Naive thymus-derived CD4-positive, alpha-beta T cell (primary cell): Measurements from ENCODE around the gene CCDC88C. TPM values are rescaled to one million over a fixed set of nuclear protein-coding genes. Genes with fewer than 3 reads are reported as not detected.

Experiments used
- ATAC-seq: fragments of 150-1000 bp; cut with Tn5 transposase; 2 replicates; pipeline ENCODE4 v1.10.0; 2021; ENCODE audit warnings: mild to moderate bottlenecking, moderate library complexity
- CTCF ChIA-PET: fragments of 350-600 bp; sonication (Branson Sonifier 250); formaldehyde crosslinking; loops from one replicate; lab custom pipeline; 2021; ENCODE audit warnings: antibody characterized with exemption; lab: Charles Lee
- POLR2A ChIA-PET: fragments of 350-600 bp; sonication (Branson Sonifier 250); formaldehyde crosslinking; loops from one replicate; lab custom pipeline; 2021; ENCODE audit warnings: antibody characterized with exemption, inconsistent platforms; lab: Charles Lee
- DNase-seq, 9 donors: peaks; one replicate each; pipeline versions ENCODE4 v3.0.0 to v3.0.0-alpha.2; 2020 to 2022; ENCODE audit warnings: mixed read lengths in 1 of 9
- H3K27ac ChIP-seq: one replicate; pipeline ENCODE4 v1.7.0; 2013; ENCODE audit warnings: mild to moderate bottlenecking, low read depth, low read length, moderate library complexity
- H3K27me3 ChIP-seq, 2 donors: one replicate each; pipeline ENCODE4 v1.7.0; 2013; ENCODE audit warnings: low read length in 2 of 2, mild to moderate bottlenecking in 2 of 2, moderate library complexity in 2 of 2; ENCODE audit not compliant: control insufficient read depth in 2 of 2, insufficient read depth in 2 of 2
- H3K36me3 ChIP-seq, 3 experiments: 1 replicate in 2 of 3; 2 replicates in 1 of 3; pipeline ENCODE4 v1.7.0; 2013; ENCODE audit warnings: low read length in 3 of 3, mild to moderate bottlenecking in 3 of 3, moderate library complexity in 1 of 3; ENCODE audit not compliant: insufficient read depth in 3 of 3, control insufficient read depth in 2 of 3
- H3K4me1 ChIP-seq, 2 donors: one replicate each; pipeline ENCODE4 v1.7.0; 2013; ENCODE audit warnings: low read length in 2 of 2, mild to moderate bottlenecking in 2 of 2, moderate library complexity in 1 of 2; ENCODE audit not compliant: control insufficient read depth in 2 of 2, insufficient read depth in 2 of 2
- H3K4me3 ChIP-seq: 2 replicates; pipeline ENCODE4 v1.7.0; 2013; ENCODE audit warnings: mild to moderate bottlenecking, low read length
- H3K9me3 ChIP-seq, 3 experiments: 1 replicate in 2 of 3; 2 replicates in 1 of 3; pipeline ENCODE4 v1.7.0; 2013; ENCODE audit warnings: low read length in 3 of 3; ENCODE audit not compliant: control insufficient read depth in 2 of 3
- H3K27ac Mint-ChIP-seq, 9 donors: one replicate each; pipeline ENCODE4 v1.8.0; 2020 to 2022; ENCODE audit warnings: mixed read lengths in 9 of 9, mild to moderate bottlenecking in 8 of 9, moderate library complexity in 5 of 9, inconsistent platforms in 2 of 9
- H3K27me3 Mint-ChIP-seq, 5 donors: one replicate each; pipeline ENCODE4 v1.8.0; 2021 to 2022; ENCODE audit warnings: mixed read lengths in 5 of 5, mild to moderate bottlenecking in 1 of 5
- H3K36me3 Mint-ChIP-seq, 5 donors: one replicate each; pipeline ENCODE4 v1.8.0; 2020 to 2022; ENCODE audit warnings: mixed read lengths in 5 of 5, mild to moderate bottlenecking in 3 of 5, inconsistent platforms in 1 of 5
- H3K4me1 Mint-ChIP-seq, 7 donors: one replicate each; pipeline ENCODE4 v1.8.0; 2020 to 2022; ENCODE audit warnings: mixed read lengths in 7 of 7, mild to moderate bottlenecking in 3 of 7, inconsistent platforms in 1 of 7
- H3K4me3 Mint-ChIP-seq, 10 donors: one replicate each; pipeline ENCODE4 v1.8.0; 2020 to 2022; ENCODE audit warnings: mild to moderate bottlenecking in 10 of 10, mixed read lengths in 10 of 10, moderate library complexity in 6 of 10, inconsistent platforms in 2 of 10
- H3K9me3 Mint-ChIP-seq, 11 donors: one replicate each; pipeline ENCODE4 v1.8.0; 2020 to 2022; ENCODE audit warnings: mixed read lengths in 11 of 11, mild to moderate bottlenecking in 4 of 11, inconsistent platforms in 1 of 11, moderate library complexity in 1 of 11
- intact Hi-C, 2 donors: fragments of 100-400 bp; cut with micrococcal nuclease; formaldehyde crosslinking; loops; one replicate each; pipeline ENCODE4 v1.15.1; 2023
- polyA plus RNA-seq, 2 donors: library from polyadenylated mRNA; unstranded; fragments of 300-500 nt; fragmentation: Illumina TruSeq; gene quantifications; one replicate each; pipeline ENCODE4 v1.2.3, GENCODE V29; 2021
- total RNA-seq, 6 experiments: library from RNA in 5 of 6; stranded (reverse) in 5 of 6; gene quantifications; 1 replicate in 5 of 6; 2 replicates in 1 of 6; pipeline ENCODE4 v1.2.3 and lab custom pipeline; 2021 to 2026

Gene CCDC88C
- total and polyA plus RNA-seq, 7 experiments from 2014 or later: 23.6 to 324 (median 274) TPM

DNA sequence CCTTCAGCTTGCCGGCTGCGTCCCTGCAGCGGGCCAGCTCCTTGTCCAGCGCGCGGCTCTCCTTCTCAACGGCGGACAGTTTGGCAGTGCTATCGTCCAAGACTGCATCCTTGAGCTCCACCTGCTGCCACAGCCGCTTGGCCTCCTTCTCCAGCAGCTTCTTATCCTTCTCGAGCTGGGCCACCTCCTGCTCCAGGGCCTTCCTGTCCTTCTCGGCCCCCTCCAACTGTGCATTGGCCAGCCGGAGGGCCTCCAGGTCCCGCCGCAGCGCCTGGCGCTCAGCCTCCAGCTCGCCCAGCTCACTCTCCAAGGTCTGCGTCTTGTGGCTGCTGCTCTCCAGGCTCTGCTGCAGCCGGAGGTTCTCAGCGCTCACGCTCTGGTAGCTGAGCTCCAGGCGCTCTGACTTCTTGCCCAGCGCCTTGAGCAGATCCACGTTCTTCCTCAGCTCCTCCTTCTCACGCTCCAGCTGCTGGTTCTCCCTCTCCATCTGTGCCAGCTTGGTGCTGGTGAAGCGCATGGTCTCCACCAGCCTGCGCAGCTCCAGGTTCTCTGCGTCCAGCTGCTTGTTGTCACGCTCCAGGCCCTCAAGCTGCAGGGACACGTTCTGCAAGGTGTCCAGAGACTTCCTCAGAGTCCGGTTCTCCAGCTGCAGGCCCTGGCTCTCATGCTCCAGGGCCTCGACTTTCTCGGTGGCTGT lies 104.3 kb downstream of the CCDC88C start:
- ChIA-PET CTCF (interaction anchor here (0.9 to 1.4 kb wide), 3 partner anchors 10 to 109 kb away, joined by 3 to 5 read pairs (median 3); no protein-coding TSS in a partner anchor), POLR2A (interaction anchor here (0.6 to 2.6 kb wide), 8 partner anchors 8 to 103 kb away, joined by 3 to 8 read pairs (median 3); no protein-coding TSS in a partner anchor)
- peaks cover 0 to 8% (median 0%) of the 10 kb centered on the region in 11 donors for H3K9me3 Mint-ChIP-seq
- peaks cover 58 to 62% of the 10 kb centered on the region in 2 donors for H3K4me1 ChIP-seq
- DNase-seq: no peak
- peaks cover 63 to 90% (median 79%) of the 10 kb centered on the region in 7 donors for H3K4me1 Mint-ChIP-seq
- H3K36me3 Mint-ChIP-seq: peaks cover 15 to 61% (median 46%) of the 10 kb centered on the region in 5 donors
- H3K27me3 Mint-ChIP-seq: no peaks in the 10 kb centered on the region
- peaks cover 20 to 68% (median 50%) of the 10 kb centered on the region in 3 experiments for H3K36me3 ChIP-seq
- H3K27ac ChIP-seq: no peak overlapping the region
- H3K4me3 Mint-ChIP-seq: peak overlapping the region in 7 of 10 donors; percentile 12 to 79 (median 42)
- intact Hi-C loops: no loop called here
- H3K9me3 ChIP-seq: no peaks in the 10 kb centered on the region
- no peak for ATAC-seq
- H3K27me3 ChIP-seq: no peaks in the 10 kb centered on the region
- H3K4me3 ChIP-seq: no peak overlapping the region
- peak overlapping the region; percentile 19 to 99 (median 74) for H3K27ac Mint-ChIP-seq

DNA sequence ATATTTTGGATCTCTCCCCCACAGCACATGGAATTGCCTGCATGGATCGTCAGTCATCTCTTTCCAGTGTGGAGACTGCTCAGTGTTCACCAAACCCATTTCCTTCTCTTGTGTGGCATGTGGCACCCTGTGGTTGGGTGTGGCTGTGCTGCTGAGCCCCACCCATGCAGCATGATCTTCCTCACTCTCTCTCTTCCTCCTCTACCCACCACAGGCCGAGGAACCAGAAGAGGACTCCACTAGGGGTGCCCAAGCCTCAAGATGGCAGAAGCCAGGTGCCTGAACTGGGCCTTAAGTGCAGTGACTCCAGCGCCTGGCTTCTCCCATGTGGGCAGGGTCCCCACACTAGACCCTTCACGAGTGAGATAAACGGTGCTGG lies 106.3 kb downstream of the CCDC88C start:
- H3K27ac ChIP-seq: peak overlapping the region; percentile 68
- H3K9me3 ChIP-seq: no peaks in the 10 kb centered on the region
- no peaks in the 10 kb centered on the region for H3K27me3 ChIP-seq
- H3K36me3 ChIP-seq: peaks cover 41 to 86% (median 66%) of the 10 kb centered on the region in 3 experiments
- H3K4me3 ChIP-seq: peak overlapping the region; percentile 17
- Mint-ChIP-seq H3K27ac (peak overlapping the region; percentile 74 to 99 (median 94)), H3K4me1 (peaks cover 42 to 84% (median 66%) of the 10 kb centered on the region in 7 donors), H3K36me3 (peaks cover 19 to 68% (median 55%) of the 10 kb centered on the region in 5 donors), H3K4me3 (peak overlapping the region; percentile 7 to 79 (median 68)), H3K9me3 (peaks cover 0 to 6% (median 0%) of the 10 kb centered on the region in 11 donors), H3K27me3 (no peaks in the 10 kb centered on the region)
- ATAC-seq (peak; percentile 74), DNase-seq (peak in 7 of 9 donors; percentile 52 to 70 (median 63))
- intact Hi-C loops: loop anchor here in 1 of 2 donors (1.0 to 2.0 kb wide), 2 partner anchors 14 to 107 kb away; no protein-coding TSS in a partner anchor
- CTCF ChIA-PET: interaction anchor here (0.8 to 1.8 kb wide), 2 partner anchors 62 to 136 kb away, joined by 3 to 7 read pairs; no protein-coding TSS in a partner anchor
- POLR2A ChIA-PET: interaction anchor here (0.6 to 2.5 kb wide), 5 partner anchors 10 to 801 kb away, joined by 3 to 15 read pairs (median 3); partner anchors contain the start of gene CCDC88C
- H3K4me1 ChIP-seq: peaks cover 38 to 41% of the 10 kb centered on the region in 2 donors

- CTCF ChIA-PET: interaction anchor here (0.7 to 1.8 kb wide), 3 partner anchors 25 to 135 kb away, joined by 3 to 7 read pairs (median 3); no protein-coding TSS in a partner anchor
- ATAC-seq: peak; percentile 66
These were observed 106.9 kb downstream of the CCDC88C start for GRCh38 chr14:91310606-91311283.

DNA sequence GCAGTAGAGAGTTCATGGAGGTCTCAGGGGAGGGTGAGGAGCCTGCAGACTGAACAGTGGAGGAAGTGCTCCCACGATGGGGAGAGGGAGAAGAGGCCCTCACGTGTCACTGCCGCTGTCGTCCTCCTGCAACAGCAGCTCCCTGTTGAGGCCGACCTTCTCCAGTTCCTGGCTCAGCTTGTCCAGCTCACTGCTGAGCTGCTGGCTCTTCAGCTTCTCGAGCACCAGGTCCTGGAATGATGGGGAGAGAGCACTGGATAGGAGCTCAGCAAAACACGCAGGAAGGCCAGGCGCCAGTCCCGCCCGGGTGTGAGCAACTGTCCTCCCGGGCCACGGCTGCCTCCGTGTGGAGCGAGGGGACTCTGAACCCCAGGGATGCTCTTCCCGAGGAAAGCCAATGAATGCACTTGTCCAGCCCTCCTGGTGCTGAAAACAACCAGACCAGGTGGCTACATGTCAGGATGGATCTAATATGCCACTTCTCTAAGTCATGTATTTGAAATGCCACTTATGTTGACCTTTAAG lies 107.8 kb downstream of the CCDC88C start:
- H3K27ac ChIP-seq: peak overlapping the region; percentile 68
- peaks cover 25 to 28% of the 10 kb centered on the region in 2 donors for H3K4me1 ChIP-seq
- intact Hi-C loops: loop anchor here in 1 of 2 donors (2.0 kb wide), 1 partner anchor 15 kb away; no protein-coding TSS in a partner anchor
- H3K4me3 ChIP-seq: no peak overlapping the region
- ChIA-PET POLR2A (interaction anchor here (0.7 to 2.5 kb wide), 3 partner anchors 66 to 107 kb away, joined by 3 to 15 read pairs (median 6); partner anchors contain the start of gene CCDC88C), CTCF (interaction anchor here (0.7 to 1.8 kb wide), 2 partner anchors 115 to 135 kb away, joined by 3 to 7 read pairs; no protein-coding TSS in a partner anchor)
- H3K4me1 Mint-ChIP-seq: peaks cover 34 to 78% (median 60%) of the 10 kb centered on the region in 7 donors
- ATAC-seq (no peak), DNase-seq (no peak)
- no peaks in the 10 kb centered on the region for H3K27me3 Mint-ChIP-seq
- peaks cover 22 to 72% (median 56%) of the 10 kb centered on the region in 5 donors for H3K36me3 Mint-ChIP-seq
- peaks cover 0 to 6% (median 0%) of the 10 kb centered on the region in 11 donors for H3K9me3 Mint-ChIP-seq
- no peaks in the 10 kb centered on the region for H3K27me3 ChIP-seq
- peak overlapping the region in 2 of 10 donors; percentile 17 to 48 for H3K4me3 Mint-ChIP-seq
- H3K9me3 ChIP-seq: no peaks in the 10 kb centered on the region
- H3K36me3 ChIP-seq: peaks cover 42 to 93% (median 71%) of the 10 kb centered on the region in 3 experiments
- H3K27ac Mint-ChIP-seq: peak overlapping the region in 8 of 9 donors; percentile 64 to 99 (median 94)

More at GRCh38 chr14:91310606-91311283, 106.9 kb downstream of the CCDC88C start:
- Histone ChIP-seq H3K36me3 (peaks cover 44 to 92% (median 70%) of the 10 kb centered on the region in 3 experiments), H3K4me1 (peaks cover 34 to 37% of the 10 kb centered on the region in 2 donors), H3K27ac (peak overlapping the region; percentile 68), H3K9me3 (no peaks in the 10 kb centered on the region), H3K27me3 (no peaks in the 10 kb centered on the region), H3K4me3 (peak overlapping the region; percentile 17)
- Mint-ChIP-seq H3K36me3 (peaks cover 20 to 68% (median 53%) of the 10 kb centered on the region in 5 donors), H3K27me3 (no peaks in the 10 kb centered on the region), H3K27ac (peak overlapping the region; percentile 74 to 99 (median 94)), H3K9me3 (peaks cover 0 to 5% (median 0%) of the 10 kb centered on the region in 11 donors), H3K4me3 (peak overlapping the region in 9 of 10 donors; percentile 23 to 79 (median 70)), H3K4me1 (peaks cover 37 to 82% (median 61%) of the 10 kb centered on the region in 7 donors)
- POLR2A ChIA-PET: interaction anchor here (0.6 to 2.5 kb wide), 5 partner anchors 10 to 802 kb away, joined by 3 to 15 read pairs (median 3); partner anchors contain the start of gene CCDC88C
- peak in 7 of 9 donors; percentile 25 to 49 (median 41) for DNase-seq
- intact Hi-C loops: loop anchor here in 1 of 2 donors (1.0 to 2.0 kb wide), 2 partner anchors 14 to 108 kb away; no protein-coding TSS in a partner anchor

DNA sequence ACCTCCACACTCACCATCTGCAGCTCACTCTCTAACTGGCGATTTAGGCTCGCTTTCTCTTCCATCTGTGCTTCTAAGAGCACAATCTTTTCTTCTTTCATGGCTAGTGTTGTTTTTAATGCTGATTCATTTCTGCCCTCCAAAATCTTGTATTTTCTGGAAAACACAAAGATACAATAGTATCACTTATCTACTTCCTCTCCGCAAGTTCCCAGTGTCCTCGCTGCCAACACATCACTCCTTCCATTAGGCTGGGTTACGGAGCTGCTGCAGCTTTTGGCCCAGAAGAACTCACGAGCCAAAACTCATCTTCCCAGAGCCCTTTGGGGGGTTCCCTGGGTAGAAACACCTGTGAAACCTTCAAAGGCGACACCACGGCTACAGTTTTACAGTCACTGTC lies 109.3 kb downstream of the CCDC88C start:
- CTCF ChIA-PET: no interaction called here
- Mint-ChIP-seq H3K36me3 (peaks cover 16 to 64% (median 44%) of the 10 kb centered on the region in 5 donors), H3K9me3 (peaks cover 0 to 2% (median 0%) of the 10 kb centered on the region in 11 donors), H3K4me3 (no peak overlapping the region), H3K27me3 (no peaks in the 10 kb centered on the region), H3K27ac (peak overlapping the region in 7 of 9 donors; percentile 8 to 95 (median 63)), H3K4me1 (peaks cover 26 to 67% (median 46%) of the 10 kb centered on the region in 7 donors)
- Histone ChIP-seq H3K9me3 (no peaks in the 10 kb centered on the region), H3K36me3 (peaks cover 52 to 93% (median 66%) of the 10 kb centered on the region in 3 experiments), H3K27me3 (no peaks in the 10 kb centered on the region), H3K4me1 (peaks cover 21 to 22% of the 10 kb centered on the region in 2 donors), H3K27ac (no peak overlapping the region), H3K4me3 (no peak overlapping the region)
- POLR2A ChIA-PET: no interaction called here
- no peak for DNase-seq
- ATAC-seq: no peak
- intact Hi-C loops: no loop called here
